GM12801 (cell line): ENCODE data around the gene NEK4.

Source experiments
- TF ChIP-seq, protein P1 (sequence below): IDR thresholded peaks from one replicate; pipeline ENCODE4 v1.5.1; 2011; ENCODE audit warnings: control low read depth; ENCODE audit not compliant: insufficient read length; ENCODE audit errors: extremely low read depth

The NEK4 gene

DNA sequence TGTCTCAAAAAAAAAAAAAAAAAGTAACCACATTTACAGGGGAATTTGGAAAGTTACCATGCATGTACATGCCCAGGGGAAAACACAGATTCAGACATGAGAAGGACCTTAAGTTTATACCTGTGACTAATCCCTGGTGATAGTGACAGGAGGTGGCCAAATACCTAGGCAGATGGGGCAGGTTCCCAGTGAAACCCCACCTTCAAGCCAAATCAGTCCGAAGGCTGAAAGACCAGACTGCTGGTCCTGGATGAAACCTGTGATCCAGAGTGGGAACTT lies 49.1 kb downstream of the NEK4 start:
- TF ChIP-seq, protein P1, sequence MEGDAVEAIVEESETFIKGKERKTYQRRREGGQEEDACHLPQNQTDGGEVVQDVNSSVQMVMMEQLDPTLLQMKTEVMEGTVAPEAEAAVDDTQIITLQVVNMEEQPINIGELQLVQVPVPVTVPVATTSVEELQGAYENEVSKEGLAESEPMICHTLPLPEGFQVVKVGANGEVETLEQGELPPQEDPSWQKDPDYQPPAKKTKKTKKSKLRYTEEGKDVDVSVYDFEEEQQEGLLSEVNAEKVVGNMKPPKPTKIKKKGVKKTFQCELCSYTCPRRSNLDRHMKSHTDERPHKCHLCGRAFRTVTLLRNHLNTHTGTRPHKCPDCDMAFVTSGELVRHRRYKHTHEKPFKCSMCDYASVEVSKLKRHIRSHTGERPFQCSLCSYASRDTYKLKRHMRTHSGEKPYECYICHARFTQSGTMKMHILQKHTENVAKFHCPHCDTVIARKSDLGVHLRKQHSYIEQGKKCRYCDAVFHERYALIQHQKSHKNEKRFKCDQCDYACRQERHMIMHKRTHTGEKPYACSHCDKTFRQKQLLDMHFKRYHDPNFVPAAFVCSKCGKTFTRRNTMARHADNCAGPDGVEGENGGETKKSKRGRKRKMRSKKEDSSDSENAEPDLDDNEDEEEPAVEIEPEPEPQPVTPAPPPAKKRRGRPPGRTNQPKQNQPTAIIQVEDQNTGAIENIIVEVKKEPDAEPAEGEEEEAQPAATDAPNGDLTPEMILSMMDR: no peak

DNA sequence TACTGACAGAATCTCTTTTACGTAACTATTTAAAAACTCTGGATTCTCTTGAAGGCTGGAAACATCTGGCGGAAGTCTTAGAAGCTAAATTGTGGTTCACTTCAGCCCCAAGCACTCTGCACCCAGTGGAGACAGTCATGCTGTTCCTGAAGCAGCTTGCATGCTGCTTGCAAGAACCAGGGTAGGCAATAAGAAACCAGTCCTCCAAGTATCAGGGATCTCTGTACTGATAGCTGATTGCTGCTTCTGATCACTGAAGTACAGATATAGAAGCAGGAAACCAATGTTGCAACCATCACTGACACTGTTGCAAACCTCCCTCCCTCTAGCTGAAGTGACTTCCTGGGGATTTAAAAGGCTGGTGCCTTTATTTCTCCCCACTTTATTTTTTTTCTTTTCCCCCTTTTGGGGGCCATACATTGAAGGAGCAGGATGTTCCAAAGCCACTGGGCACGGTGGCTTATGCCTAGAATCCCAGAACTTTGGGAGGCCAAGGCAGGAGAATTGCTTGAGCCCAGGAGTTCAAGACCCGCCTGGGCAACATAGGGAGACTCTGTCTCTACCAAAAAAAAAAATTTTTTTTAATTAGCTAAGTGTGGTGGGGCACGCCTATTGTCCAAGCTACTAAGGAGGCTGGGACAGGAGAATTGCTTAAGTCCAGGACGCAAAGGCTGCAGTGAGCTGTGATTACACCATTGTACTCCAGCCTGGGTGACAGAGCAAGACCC lies 49.6 kb downstream of the NEK4 start:
- TF ChIP-seq, protein P1: no peak

DNA sequence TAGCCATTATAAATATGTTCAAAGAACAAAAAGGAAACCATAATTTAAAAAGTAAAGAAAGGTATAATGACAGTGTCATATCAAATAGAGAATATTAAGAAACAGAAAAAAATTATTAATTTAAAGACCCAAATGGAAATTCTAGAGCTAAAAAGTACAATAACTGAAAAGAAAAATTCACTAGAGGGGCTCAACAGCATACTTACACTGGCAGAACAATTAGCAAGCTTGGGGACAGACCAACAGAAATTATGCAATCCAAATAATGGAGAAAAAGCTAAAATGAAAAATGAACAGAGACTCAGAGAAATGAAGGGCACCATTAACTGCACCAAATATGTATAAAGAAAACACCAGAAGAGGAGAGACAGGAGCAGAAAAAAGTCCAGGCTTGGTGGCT lies 51.1 kb downstream of the NEK4 start:
- TF ChIP-seq, protein P1: no peak

DNA sequence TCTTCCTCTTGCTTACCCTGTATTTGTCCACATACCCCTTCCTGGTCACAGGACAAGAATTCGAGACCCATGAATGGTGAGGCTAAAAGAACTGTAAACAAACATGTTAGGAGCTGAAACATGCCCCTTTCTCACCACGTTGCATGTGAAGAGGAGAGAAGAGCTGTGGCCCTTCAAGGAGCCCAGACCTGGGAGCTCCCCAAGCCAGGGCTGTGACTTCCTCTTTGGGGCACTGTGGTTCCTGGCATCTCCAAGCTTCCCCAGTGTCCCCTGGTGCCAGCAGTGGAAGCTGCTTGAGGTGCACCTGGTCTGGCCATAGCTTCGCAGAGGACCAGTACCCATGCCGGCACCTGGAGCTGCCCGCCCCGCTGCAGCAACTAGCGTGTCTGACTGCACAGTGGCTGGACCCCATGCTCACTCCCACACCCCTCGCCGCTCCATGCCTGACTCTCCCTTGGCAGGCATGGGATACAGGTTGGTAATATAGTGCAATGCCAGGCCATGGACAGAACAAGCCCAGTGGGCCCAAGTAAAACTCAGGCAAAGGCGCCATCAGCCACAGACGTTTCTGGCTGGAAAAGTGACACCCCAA lies 54.9 kb downstream of the NEK4 start:
- TF ChIP-seq, protein P1: no peak

DNA sequence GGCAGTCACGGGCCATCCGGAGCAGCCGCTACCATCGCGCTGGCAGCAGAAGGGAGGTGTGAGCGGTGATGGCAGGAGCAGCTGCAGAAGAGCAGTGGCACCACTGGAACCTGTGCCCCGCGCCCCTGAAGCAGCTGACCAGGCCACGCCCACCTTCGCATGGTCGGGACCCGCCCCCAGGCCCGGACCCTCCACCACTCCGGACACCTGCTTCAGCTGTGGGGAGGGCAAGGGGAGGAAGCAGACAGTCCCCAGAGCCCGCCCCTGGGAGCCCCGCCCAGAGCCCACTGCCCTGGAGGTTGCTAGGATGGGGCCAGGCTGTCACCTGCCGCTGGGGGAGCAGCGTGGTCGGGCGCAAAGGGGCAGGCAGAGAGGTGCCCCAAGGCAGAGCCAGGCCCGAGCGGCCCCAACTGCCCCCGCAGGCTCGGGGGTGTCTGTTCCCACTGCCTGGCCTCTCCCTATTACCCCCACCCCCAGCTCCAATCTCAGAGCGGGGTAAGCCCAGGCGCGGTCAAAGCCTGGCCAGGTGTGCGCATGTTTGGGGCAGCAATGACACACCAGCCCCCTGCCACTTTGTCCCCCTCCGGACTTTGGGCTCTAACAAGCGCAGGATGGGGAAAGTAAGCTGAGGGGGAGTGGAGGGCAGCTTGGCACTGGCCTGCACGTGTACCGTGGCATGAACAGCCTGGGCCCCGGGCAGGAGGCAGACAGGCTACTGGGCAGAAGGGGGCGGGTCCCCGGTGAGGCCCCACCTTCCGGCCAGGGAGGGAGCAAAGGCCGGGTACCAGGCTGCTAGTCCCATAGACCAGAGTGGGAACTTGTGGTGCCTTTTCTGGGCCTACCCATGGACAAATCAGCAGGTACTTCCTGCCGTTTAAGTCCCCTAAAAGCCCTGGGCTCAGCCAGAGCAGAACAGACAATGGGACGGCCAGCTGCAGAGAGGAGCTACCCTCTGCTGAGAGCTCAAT lies 56.1 kb downstream of the NEK4 start:
- TF ChIP-seq, protein P1: no peak

DNA sequence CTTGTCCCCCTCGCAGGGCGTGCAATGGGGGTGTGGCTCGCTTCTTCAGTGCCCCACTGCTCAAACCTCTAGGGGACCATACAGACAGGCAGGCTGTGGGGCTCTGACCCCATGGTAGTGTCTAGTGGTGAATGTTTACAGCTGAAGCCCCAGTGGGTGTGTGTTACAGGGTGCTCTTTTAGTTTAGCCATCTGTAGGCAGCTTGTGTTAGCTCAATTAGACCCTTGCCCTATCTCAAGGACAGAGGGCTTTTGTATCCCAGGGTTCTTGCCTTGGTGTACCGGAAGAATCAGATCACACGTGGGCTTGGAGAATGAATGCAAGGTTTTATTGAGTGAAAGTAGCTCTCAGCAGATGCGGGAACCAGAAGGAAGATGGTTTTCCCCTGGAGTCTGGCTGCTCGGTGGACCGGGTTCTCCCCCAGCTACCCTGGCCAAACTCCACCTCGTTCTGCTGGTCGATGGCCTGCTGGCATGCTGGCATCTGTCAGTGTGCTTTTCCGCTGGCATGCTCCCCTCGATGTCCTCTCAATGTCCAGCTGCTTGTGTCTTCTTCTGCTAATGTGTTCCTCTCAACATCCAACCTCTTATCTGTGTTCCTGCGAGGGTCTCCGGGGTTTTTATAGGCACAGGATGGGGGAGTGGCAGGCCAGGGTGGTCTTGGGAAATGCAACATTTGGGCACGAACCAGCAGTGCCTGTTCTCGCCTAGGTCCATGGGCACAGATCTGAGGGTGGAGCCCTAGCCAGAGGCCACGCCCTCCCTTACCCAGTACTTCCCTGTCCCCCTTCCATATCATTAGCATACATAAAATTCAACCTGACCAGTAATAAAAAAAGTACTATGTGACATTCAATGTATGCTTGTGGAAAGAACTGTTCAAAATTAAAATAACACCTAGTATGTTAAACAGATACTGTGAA lies 58.2 kb downstream of the NEK4 start:
- TF ChIP-seq, protein P1: no peak

DNA sequence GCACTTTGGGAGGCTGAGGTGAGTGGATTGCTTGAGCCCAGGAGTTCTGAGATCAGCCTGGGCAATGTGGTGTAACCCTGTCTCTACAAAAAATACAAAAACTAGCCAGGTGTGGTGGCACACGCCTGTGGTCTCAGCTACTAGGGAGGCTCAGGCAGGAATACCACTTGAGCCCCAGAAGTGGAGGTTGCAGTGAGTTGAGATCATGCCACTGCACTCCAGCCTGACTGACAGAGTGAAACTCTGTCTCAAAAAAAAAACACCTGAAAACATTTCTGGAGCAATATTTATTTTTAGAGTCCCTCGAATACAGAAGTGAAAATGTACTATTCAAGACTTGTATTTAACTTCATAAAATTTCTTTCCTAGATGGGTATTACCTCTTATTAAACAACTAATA lies 60.2 kb downstream of the NEK4 start:
- TF ChIP-seq, protein P1: no peak
